Natural killer cell treated with Interleukin-12 subunit alpha and Interleukin-12 subunit beta and Interleukin-15 and Interleukin-18, amount 100 ng/mL, for 72 hours (primary cell): ENCODE data around the gene EFHC2. TPM values are rescaled to one million over a fixed set of nuclear protein-coding genes. Genes with fewer than 3 reads are reported as not detected.

Experiments used
- ATAC-seq, 2 donors: fragments of 150-1000 bp; cut with Tn5 transposase in 1 of 2; sonication (Bioruptor Pico), chemical (Tn5 transposase) in 1 of 2; 2 replicates each; pipeline ENCODE4 v1.10.0; 2021
- DNase-seq: peaks from one replicate; pipeline ENCODE4 v3.0.0; 2022; ENCODE audit warnings: low spot score
- H3K27ac Mint-ChIP-seq, 2 donors: 1 replicate in 1 of 2; 2 replicates in 1 of 2; pipeline ENCODE4 v1.8.0; 2022; ENCODE audit warnings: mixed read lengths in 2 of 2, mild to moderate bottlenecking in 1 of 2, moderate library complexity in 1 of 2
- H3K27me3 Mint-ChIP-seq, 2 donors: 1 replicate in 1 of 2; 2 replicates in 1 of 2; pipeline ENCODE4 v1.8.0; 2022; ENCODE audit warnings: mixed read lengths in 2 of 2
- H3K36me3 Mint-ChIP-seq: one replicate; pipeline ENCODE4 v1.8.0; 2022; ENCODE audit warnings: mixed read lengths
- H3K4me1 Mint-ChIP-seq, 2 donors: 1 replicate in 1 of 2; 2 replicates in 1 of 2; pipeline ENCODE4 v1.8.0; 2022; ENCODE audit warnings: low read depth in 2 of 2, mixed read lengths in 2 of 2, mild to moderate bottlenecking in 1 of 2
- H3K4me3 Mint-ChIP-seq: one replicate; pipeline ENCODE4 v1.8.0; 2022; ENCODE audit warnings: mixed read lengths
- H3K9me3 Mint-ChIP-seq: 2 replicates; pipeline ENCODE4 v1.8.0; 2022; ENCODE audit warnings: mixed read lengths
- total RNA-seq, 2 donors: library from RNA; stranded (reverse); gene quantifications; one replicate each; pipeline ENCODE4 v1.2.3, GENCODE V29; 2022

The EFHC2 gene
- total RNA-seq, 2 donors from 2014 or later, result 0.55 to 0.73 TPM

GRCh38 chrX:44241546-44241945, 101.9 kb downstream of the EFHC2 start:
- Mint-ChIP-seq H3K4me1 (peaks cover 4 to 8% of the 10 kb centered on the region in 2 donors), H3K27ac (no peak overlapping the region), H3K27me3 (peaks cover 0 to 20% of the 10 kb centered on the region in 2 donors), H3K4me3 (no peak overlapping the region), H3K36me3 (no peaks in the 10 kb centered on the region), H3K9me3 (no peaks in the 10 kb centered on the region)
- DNase-seq (no peak), ATAC-seq (no peak)

- no peak overlapping the region for H3K27ac Mint-ChIP-seq
- H3K36me3 Mint-ChIP-seq, result no peaks in the 10 kb centered on the region
- H3K27me3 Mint-ChIP-seq, result peaks cover 0 to 23% of the 10 kb centered on the region in 2 donors
- H3K9me3 Mint-ChIP-seq, result no peaks in the 10 kb centered on the region
- DNase-seq, result no peak
- peaks cover 2 to 4% of the 10 kb centered on the region in 2 donors for H3K4me1 Mint-ChIP-seq
- ATAC-seq, result no peak
- H3K4me3 Mint-ChIP-seq, result no peak overlapping the region
Measured at GRCh38 chrX:44240036-44240435, 103.4 kb downstream of the EFHC2 start.

GRCh38 chrX:44239036-44239435, 104.4 kb downstream of the EFHC2 start:
- H3K27me3 Mint-ChIP-seq, result peaks cover 0 to 24% of the 10 kb centered on the region in 2 donors
- peaks cover 0 to 2% of the 10 kb centered on the region in 2 donors for H3K4me1 Mint-ChIP-seq
- H3K27ac Mint-ChIP-seq, result no peak overlapping the region
- no peak for ATAC-seq
- H3K9me3 Mint-ChIP-seq, result no peaks in the 10 kb centered on the region
- H3K36me3 Mint-ChIP-seq, result no peaks in the 10 kb centered on the region
- no peak overlapping the region for H3K4me3 Mint-ChIP-seq
- no peak for DNase-seq

GRCh38 chrX:44235534-44235933, 107.9 kb downstream of the EFHC2 start:
- peaks cover 0 to 19% of the 10 kb centered on the region in 2 donors for H3K27me3 Mint-ChIP-seq
- no peaks in the 10 kb centered on the region for H3K36me3 Mint-ChIP-seq
- no peaks in the 10 kb centered on the region for H3K4me1 Mint-ChIP-seq
- H3K27ac Mint-ChIP-seq, result no peak overlapping the region
- DNase-seq (no peak), ATAC-seq (no peak)
- no peak overlapping the region for H3K4me3 Mint-ChIP-seq
- no peaks in the 10 kb centered on the region for H3K9me3 Mint-ChIP-seq

- ATAC-seq (no peak), DNase-seq (no peak)
- Mint-ChIP-seq H3K27ac (no peak overlapping the region), H3K36me3 (no peaks in the 10 kb centered on the region), H3K4me3 (no peak overlapping the region), H3K27me3 (peaks cover 0 to 19% of the 10 kb centered on the region in 2 donors), H3K4me1 (no peaks in the 10 kb centered on the region), H3K9me3 (no peaks in the 10 kb centered on the region)
Measured at GRCh38 chrX:44234541-44234940, 108.9 kb downstream of the EFHC2 start.

GRCh38 chrX:44234116-44234515, 109.4 kb downstream of the EFHC2 start:
- peaks cover 0 to 19% of the 10 kb centered on the region in 2 donors for H3K27me3 Mint-ChIP-seq
- no peaks in the 10 kb centered on the region for H3K9me3 Mint-ChIP-seq
- no peaks in the 10 kb centered on the region for H3K36me3 Mint-ChIP-seq
- H3K27ac Mint-ChIP-seq, result no peak overlapping the region
- H3K4me3 Mint-ChIP-seq, result no peak overlapping the region
- no peak for DNase-seq
- no peak for ATAC-seq
- no peaks in the 10 kb centered on the region for H3K4me1 Mint-ChIP-seq

- Mint-ChIP-seq H3K27ac (no peak overlapping the region), H3K27me3 (peaks cover 0 to 7% of the 10 kb centered on the region in 2 donors), H3K36me3 (no peaks in the 10 kb centered on the region), H3K9me3 (no peaks in the 10 kb centered on the region), H3K4me3 (no peak overlapping the region), H3K4me1 (no peaks in the 10 kb centered on the region)
- DNase-seq (no peak), ATAC-seq (no peak)
Measured at GRCh38 chrX:44232081-44232480, 111.4 kb downstream of the EFHC2 start.

- no peak overlapping the region for H3K27ac Mint-ChIP-seq
- no peak for ATAC-seq
- H3K4me3 Mint-ChIP-seq, result no peak overlapping the region
- H3K27me3 Mint-ChIP-seq, result peaks cover 0 to 9% of the 10 kb centered on the region in 2 donors
- no peak for DNase-seq
- H3K9me3 Mint-ChIP-seq, result no peaks in the 10 kb centered on the region
- no peaks in the 10 kb centered on the region for H3K36me3 Mint-ChIP-seq
- H3K4me1 Mint-ChIP-seq, result no peaks in the 10 kb centered on the region
Measured at GRCh38 chrX:44228621-44229020, 114.9 kb downstream of the EFHC2 start.

- no peak for ATAC-seq
- no peaks in the 10 kb centered on the region for H3K36me3 Mint-ChIP-seq
Measured at GRCh38 chrX:44227991-44228390, 115.5 kb downstream of the EFHC2 start.

GRCh38 chrX:44225667-44226066, 117.8 kb downstream of the EFHC2 start:
- H3K36me3 Mint-ChIP-seq, result no peaks in the 10 kb centered on the region
- no peak for ATAC-seq
- H3K9me3 Mint-ChIP-seq, result no peaks in the 10 kb centered on the region
- H3K27ac Mint-ChIP-seq, result no peak overlapping the region
- H3K4me1 Mint-ChIP-seq, result no peaks in the 10 kb centered on the region
- no peak overlapping the region for H3K4me3 Mint-ChIP-seq
- peaks cover 0 to 13% of the 10 kb centered on the region in 2 donors for H3K27me3 Mint-ChIP-seq
- DNase-seq, result no peak

More at GRCh38 chrX:44227991-44228390, 115.5 kb downstream of the EFHC2 start:
- Mint-ChIP-seq H3K4me1 (no peaks in the 10 kb centered on the region), H3K27ac (no peak overlapping the region), H3K4me3 (no peak overlapping the region), H3K27me3 (peaks cover 0 to 9% of the 10 kb centered on the region in 2 donors), H3K9me3 (no peaks in the 10 kb centered on the region)
- no peak for DNase-seq

GRCh38 chrX:44224760-44225159, 118.7 kb downstream of the EFHC2 start:
- H3K4me1 Mint-ChIP-seq, result no peaks in the 10 kb centered on the region

GRCh38 chrX:44223150-44223549, 120.3 kb downstream of the EFHC2 start:
- no peak overlapping the region for H3K27ac Mint-ChIP-seq
- H3K4me1 Mint-ChIP-seq, result no peaks in the 10 kb centered on the region
- H3K9me3 Mint-ChIP-seq, result no peaks in the 10 kb centered on the region
- no peak overlapping the region for H3K4me3 Mint-ChIP-seq
- DNase-seq, result no peak
- no peak for ATAC-seq
- H3K27me3 Mint-ChIP-seq, result peaks cover 0 to 13% of the 10 kb centered on the region in 2 donors
- no peaks in the 10 kb centered on the region for H3K36me3 Mint-ChIP-seq

More at GRCh38 chrX:44224760-44225159, 118.7 kb downstream of the EFHC2 start:
- Mint-ChIP-seq H3K27me3 (peaks cover 0 to 13% of the 10 kb centered on the region in 2 donors), H3K27ac (no peak overlapping the region), H3K9me3 (no peaks in the 10 kb centered on the region), H3K4me3 (no peak overlapping the region), H3K36me3 (no peaks in the 10 kb centered on the region)
- no peak for DNase-seq
- ATAC-seq, result no peak

- no peak overlapping the region for H3K27ac Mint-ChIP-seq
- H3K36me3 Mint-ChIP-seq, result no peaks in the 10 kb centered on the region
- no peak overlapping the region for H3K4me3 Mint-ChIP-seq
- H3K4me1 Mint-ChIP-seq, result no peaks in the 10 kb centered on the region
- DNase-seq, result no peak
- H3K27me3 Mint-ChIP-seq, result peaks cover 0 to 7% of the 10 kb centered on the region in 2 donors
- ATAC-seq, result no peak
- no peaks in the 10 kb centered on the region for H3K9me3 Mint-ChIP-seq
Measured at GRCh38 chrX:44218465-44218864, 125.0 kb downstream of the EFHC2 start.

- H3K27me3 Mint-ChIP-seq, result peaks cover 0 to 8% of the 10 kb centered on the region in 2 donors
- H3K4me3 Mint-ChIP-seq, result no peak overlapping the region
- no peak overlapping the region for H3K27ac Mint-ChIP-seq
- H3K4me1 Mint-ChIP-seq, result no peaks in the 10 kb centered on the region
- DNase-seq (no peak), ATAC-seq (no peak)
- no peaks in the 10 kb centered on the region for H3K36me3 Mint-ChIP-seq
- no peaks in the 10 kb centered on the region for H3K9me3 Mint-ChIP-seq
Measured at GRCh38 chrX:44216171-44216570, 127.3 kb downstream of the EFHC2 start.

GRCh38 chrX:44203791-44204190, 139.7 kb downstream of the EFHC2 start:
- Mint-ChIP-seq H3K27ac (no peak overlapping the region), H3K9me3 (no peaks in the 10 kb centered on the region), H3K36me3 (no peaks in the 10 kb centered on the region), H3K4me3 (no peak overlapping the region), H3K27me3 (peaks cover 0 to 27% of the 10 kb centered on the region in 2 donors), H3K4me1 (peaks cover 0 to 10% of the 10 kb centered on the region in 2 donors)
- ATAC-seq, result peak in 1 of 2 donors; percentile 52
- no peak for DNase-seq
